ENCODE data around the gene NMB. TPM values are rescaled to one million over a fixed set of nuclear protein-coding genes. Genes with fewer than 3 reads are reported as not detected.
"Not testable (repeated sequence)": the region's sequence is repeated elsewhere in the genome, so short reads cannot be mapped to it uniquely, and the experiment has no call there.

Gene NMB
- total and polyA plus RNA-seq, 2 donors, result 4.9 to 5.8 TPM

- H3K27ac ChIP-seq (ENCODE audit: low read depth in 1 of 2, low read length in 1 of 2); H3K9me3 ChIP-seq (ENCODE audit: control insufficient read depth in 2 of 2, insufficient read depth in 1 of 2, low read length in 1 of 2); DNase-seq (ENCODE audit: low read depth in 6 of 9, low spot score in 9 of 9); H3K4me3 ChIP-seq (ENCODE audit: low read length in 2 of 2); H3K4me1 ChIP-seq (ENCODE audit: control insufficient read depth in 2 of 2, insufficient read depth in 2 of 2, low read length in 2 of 2); H3K27me3 ChIP-seq (ENCODE audit: control insufficient read depth in 2 of 2, insufficient read depth in 1 of 2, low read length in 1 of 2): not testable (repeated sequence)
- peaks cover 29 to 57% of the 10 kb centered on the region in 2 donors for H3K36me3 ChIP-seq (ENCODE audit: control insufficient read depth in 2 of 2, insufficient read depth in 2 of 2, low read length in 1 of 2)
- 93% methylated on average over 7 of the region's 7 CpGs for WGBS
Measured at GRCh38 chr15:84686446-84686845, 28.4 kb upstream of the NMB start.

- H3K4me3 ChIP-seq (ENCODE audit: low read length in 2 of 2), result no peak overlapping the region
- DNase-seq (ENCODE audit: low read depth in 6 of 9, low spot score in 9 of 9), result no peak
- H3K36me3 ChIP-seq (ENCODE audit: control insufficient read depth in 2 of 2, insufficient read depth in 2 of 2, low read length in 1 of 2), result peaks cover 28 to 54% of the 10 kb centered on the region in 2 donors
- no peaks in the 10 kb centered on the region for H3K4me1 ChIP-seq (ENCODE audit: control insufficient read depth in 2 of 2, insufficient read depth in 2 of 2, low read length in 2 of 2)
- no peaks in the 10 kb centered on the region for H3K27me3 ChIP-seq (ENCODE audit: control insufficient read depth in 2 of 2, insufficient read depth in 1 of 2, low read length in 1 of 2)
- no peaks in the 10 kb centered on the region for H3K9me3 ChIP-seq (ENCODE audit: control insufficient read depth in 2 of 2, insufficient read depth in 1 of 2, low read length in 1 of 2)
- WGBS, result 95% methylated on average over 5 of the region's 5 CpGs
- no peak overlapping the region for H3K27ac ChIP-seq (ENCODE audit: low read depth in 1 of 2, low read length in 1 of 2)
Measured at GRCh38 chr15:84685304-84685703, 27.3 kb upstream of the NMB start.

- H3K9me3 ChIP-seq (ENCODE audit: control insufficient read depth in 2 of 2, insufficient read depth in 1 of 2, low read length in 1 of 2), result no peaks in the 10 kb centered on the region
- no peak overlapping the region for H3K4me3 ChIP-seq (ENCODE audit: low read length in 2 of 2)
- 97% methylated on average over 1 of the region's 1 CpG for WGBS
- H3K27ac ChIP-seq (ENCODE audit: low read depth in 1 of 2, low read length in 1 of 2), result no peak overlapping the region
- peaks cover 24 to 52% of the 10 kb centered on the region in 2 donors for H3K36me3 ChIP-seq (ENCODE audit: control insufficient read depth in 2 of 2, insufficient read depth in 2 of 2, low read length in 1 of 2)
- no peaks in the 10 kb centered on the region for H3K27me3 ChIP-seq (ENCODE audit: control insufficient read depth in 2 of 2, insufficient read depth in 1 of 2, low read length in 1 of 2)
- no peak for DNase-seq (ENCODE audit: low read depth in 6 of 9, low spot score in 9 of 9)
- no peaks in the 10 kb centered on the region for H3K4me1 ChIP-seq (ENCODE audit: control insufficient read depth in 2 of 2, insufficient read depth in 2 of 2, low read length in 2 of 2)
Measured at GRCh38 chr15:84684092-84684491, 26.1 kb upstream of the NMB start.

DNA sequence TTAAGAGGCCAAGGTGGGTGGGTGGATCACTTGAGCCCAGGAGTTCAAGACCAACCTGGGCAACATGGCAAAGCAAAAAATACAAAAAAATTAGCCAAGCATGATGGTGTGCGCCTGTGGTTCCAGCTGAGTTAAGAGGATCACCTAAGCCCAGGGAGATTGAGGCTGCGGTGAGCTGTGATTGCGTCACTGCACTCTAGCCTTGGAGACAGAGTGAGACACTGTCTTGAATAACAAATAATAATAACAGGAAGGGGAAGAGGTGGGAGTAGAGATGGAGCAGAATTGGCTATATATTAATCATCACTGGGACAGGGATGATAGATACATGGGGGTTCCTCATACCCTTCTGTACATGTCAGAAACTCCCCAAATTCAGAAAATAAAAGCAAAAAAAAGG lies 23.8 kb upstream of the NMB start:
- Histone ChIP-seq H3K4me3 (ENCODE audit: low read length in 2 of 2) (no peak overlapping the region), H3K9me3 (ENCODE audit: control insufficient read depth in 2 of 2, insufficient read depth in 1 of 2, low read length in 1 of 2) (no peaks in the 10 kb centered on the region), H3K36me3 (ENCODE audit: control insufficient read depth in 2 of 2, insufficient read depth in 2 of 2, low read length in 1 of 2) (peaks cover 19 to 51% of the 10 kb centered on the region in 2 donors), H3K27ac (ENCODE audit: low read depth in 1 of 2, low read length in 1 of 2) (no peak overlapping the region), H3K27me3 (ENCODE audit: control insufficient read depth in 2 of 2, insufficient read depth in 1 of 2, low read length in 1 of 2) (no peaks in the 10 kb centered on the region), H3K4me1 (ENCODE audit: control insufficient read depth in 2 of 2, insufficient read depth in 2 of 2, low read length in 2 of 2) (no peaks in the 10 kb centered on the region)
- no peak for DNase-seq (ENCODE audit: low read depth in 6 of 9, low spot score in 9 of 9)
- WGBS, result 94% methylated on average over 3 of the region's 3 CpGs

DNA sequence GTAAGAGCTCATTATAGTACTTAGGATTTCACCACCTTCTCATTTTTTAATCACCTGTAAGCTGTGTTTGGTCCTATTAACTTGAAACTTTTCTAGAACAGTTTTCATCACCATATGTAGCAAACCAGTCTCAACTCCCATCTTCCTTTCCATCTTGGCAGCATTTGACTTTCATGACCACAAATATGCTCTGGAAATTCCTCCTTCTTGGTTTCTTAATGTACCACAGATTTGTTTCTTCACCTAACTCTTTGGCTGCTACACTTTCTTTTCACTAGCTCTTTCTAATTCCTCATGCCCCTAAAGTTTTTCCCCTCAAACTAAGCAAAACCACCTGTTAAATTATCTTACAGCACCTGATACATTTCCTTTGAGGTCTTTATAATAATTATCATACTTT lies 13.2 kb upstream of the NMB start:
- H3K36me3 ChIP-seq (ENCODE audit: control insufficient read depth in 2 of 2, insufficient read depth in 2 of 2, low read length in 1 of 2), result peaks cover 37 to 52% of the 10 kb centered on the region in 2 donors

GRCh38 chr15:84669726-84670125 lies 11.7 kb upstream of the NMB start:
- 95% methylated on average over 8 of the region's 8 CpGs for whole genome bisulfite sequencing
- H3K4me3 ChIP-seq (ENCODE audit: low read length in 2 of 2), result no peak overlapping the region
- no peaks in the 10 kb centered on the region for H3K27me3 ChIP-seq (ENCODE audit: control insufficient read depth in 2 of 2, insufficient read depth in 1 of 2, low read length in 1 of 2)
- H3K36me3 ChIP-seq (ENCODE audit: control insufficient read depth in 2 of 2, insufficient read depth in 2 of 2, low read length in 1 of 2), result peaks cover 45 to 52% of the 10 kb centered on the region in 2 donors
- no peaks in the 10 kb centered on the region for H3K4me1 ChIP-seq (ENCODE audit: control insufficient read depth in 2 of 2, insufficient read depth in 2 of 2, low read length in 2 of 2)
- H3K9me3 ChIP-seq (ENCODE audit: control insufficient read depth in 2 of 2, insufficient read depth in 1 of 2, low read length in 1 of 2), result no peaks in the 10 kb centered on the region
- no peak overlapping the region for H3K27ac ChIP-seq (ENCODE audit: low read depth in 1 of 2, low read length in 1 of 2)
- no peak for DNase-seq (ENCODE audit: low read depth in 6 of 9, low spot score in 9 of 9)

More for the DNA sequence above, 13.2 kb upstream of the NMB start:
- Histone ChIP-seq H3K27me3 (ENCODE audit: control insufficient read depth in 2 of 2, insufficient read depth in 1 of 2, low read length in 1 of 2) (no peaks in the 10 kb centered on the region), H3K27ac (ENCODE audit: low read depth in 1 of 2, low read length in 1 of 2) (no peak overlapping the region), H3K9me3 (ENCODE audit: control insufficient read depth in 2 of 2, insufficient read depth in 1 of 2, low read length in 1 of 2) (no peaks in the 10 kb centered on the region), H3K4me1 (ENCODE audit: control insufficient read depth in 2 of 2, insufficient read depth in 2 of 2, low read length in 2 of 2) (no peaks in the 10 kb centered on the region), H3K4me3 (ENCODE audit: low read length in 2 of 2) (no peak overlapping the region)
- DNase-seq (ENCODE audit: low read depth in 6 of 9, low spot score in 9 of 9), result no peak

GRCh38 chr15:84668221-84668982 lies 10.4 kb upstream of the NMB start:
- no peak for DNase-seq (ENCODE audit: low read depth in 6 of 9, low spot score in 9 of 9)
- no peaks in the 10 kb centered on the region for H3K9me3 ChIP-seq (ENCODE audit: control insufficient read depth in 2 of 2, insufficient read depth in 1 of 2, low read length in 1 of 2)
- peaks cover 37 to 51% of the 10 kb centered on the region in 2 donors for H3K36me3 ChIP-seq (ENCODE audit: control insufficient read depth in 2 of 2, insufficient read depth in 2 of 2, low read length in 1 of 2)
- no peak overlapping the region for H3K4me3 ChIP-seq (ENCODE audit: low read length in 2 of 2)
- H3K27me3 ChIP-seq (ENCODE audit: control insufficient read depth in 2 of 2, insufficient read depth in 1 of 2, low read length in 1 of 2), result no peaks in the 10 kb centered on the region
- H3K27ac ChIP-seq (ENCODE audit: low read depth in 1 of 2, low read length in 1 of 2), result no peak overlapping the region
- WGBS, result 99% methylated on average over 3 of the region's 3 CpGs
- no peaks in the 10 kb centered on the region for H3K4me1 ChIP-seq (ENCODE audit: control insufficient read depth in 2 of 2, insufficient read depth in 2 of 2, low read length in 2 of 2)

DNA sequence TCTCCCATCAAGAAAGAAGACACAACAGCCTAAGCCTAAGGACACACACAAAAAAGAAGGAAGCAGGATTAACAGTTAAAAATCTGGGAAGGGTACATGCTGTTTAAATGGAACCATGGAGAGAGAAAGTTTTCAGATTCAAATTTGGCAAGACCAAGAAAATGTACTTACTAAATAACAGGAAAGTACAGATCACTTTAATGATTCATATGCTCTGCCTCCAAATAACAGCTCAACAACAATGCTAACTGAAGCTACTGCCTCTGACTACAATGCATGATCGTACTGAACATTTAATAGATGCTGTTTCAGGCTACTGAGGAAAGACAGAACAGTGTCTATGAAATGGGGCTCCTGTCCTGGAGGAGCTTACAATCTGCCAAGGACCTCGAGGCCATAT lies 8.4 kb upstream of the NMB start:
- H3K36me3 ChIP-seq (ENCODE audit: control insufficient read depth in 2 of 2, insufficient read depth in 2 of 2, low read length in 1 of 2), result peaks cover 30 to 46% of the 10 kb centered on the region in 2 donors
- WGBS, result 95% methylated on average over 2 of the region's 2 CpGs

GRCh38 chr15:84661001-84661400 lies 3.0 kb upstream of the NMB start:
- H3K27ac ChIP-seq (ENCODE audit: low read depth in 1 of 2, low read length in 1 of 2), result no peak overlapping the region
- 97% methylated on average over 10 of the region's 10 CpGs for WGBS
- H3K4me1 ChIP-seq (ENCODE audit: control insufficient read depth in 2 of 2, insufficient read depth in 2 of 2, low read length in 2 of 2), result peaks cover 11 to 16% of the 10 kb centered on the region in 2 donors
- DNase-seq (ENCODE audit: low read depth in 6 of 9, low spot score in 9 of 9), result no peak
- H3K9me3 ChIP-seq (ENCODE audit: control insufficient read depth in 2 of 2, insufficient read depth in 1 of 2, low read length in 1 of 2), result no peaks in the 10 kb centered on the region
- no peak overlapping the region for H3K4me3 ChIP-seq (ENCODE audit: low read length in 2 of 2)
- H3K27me3 ChIP-seq (ENCODE audit: control insufficient read depth in 2 of 2, insufficient read depth in 1 of 2, low read length in 1 of 2), result peaks cover 0 to 6% of the 10 kb centered on the region in 2 donors
- H3K36me3 ChIP-seq (ENCODE audit: control insufficient read depth in 2 of 2, insufficient read depth in 2 of 2, low read length in 1 of 2), result peaks cover 11 to 15% of the 10 kb centered on the region in 2 donors

More for the DNA sequence above, 8.4 kb upstream of the NMB start:
- Histone ChIP-seq H3K9me3 (ENCODE audit: control insufficient read depth in 2 of 2, insufficient read depth in 1 of 2, low read length in 1 of 2) (no peaks in the 10 kb centered on the region), H3K27ac (ENCODE audit: low read depth in 1 of 2, low read length in 1 of 2) (no peak overlapping the region), H3K4me3 (ENCODE audit: low read length in 2 of 2) (no peak overlapping the region), H3K4me1 (ENCODE audit: control insufficient read depth in 2 of 2, insufficient read depth in 2 of 2, low read length in 2 of 2) (no peaks in the 10 kb centered on the region), H3K27me3 (ENCODE audit: control insufficient read depth in 2 of 2, insufficient read depth in 1 of 2, low read length in 1 of 2) (no peaks in the 10 kb centered on the region)
- no peak for DNase-seq (ENCODE audit: low read depth in 6 of 9, low spot score in 9 of 9)

Measured in thymus (tissue), 11 donors.